Stimulated activated CD4-positive, alpha-beta T cell treated with anti-CD3 and anti-CD28 coated beads, Interleukin-15, amount 100 ng/mL, for 1 hour (primary cell): ENCODE data around the gene HIGD1C.
"Not testable (repeated sequence)": the region's sequence is repeated elsewhere in the genome, so short reads cannot be mapped to it uniquely, and the experiment has no call there.

ENCODE experiments used
- DNase-seq, 2 donors: peaks; one replicate each; pipeline ENCODE4 v3.0.0-alpha.2; 2020; ENCODE audit warnings: low read depth in 1 of 2, low spot score in 1 of 2

The HIGD1C gene

GRCh38 chr12:50933459-50934124 is 18.8 kb upstream of the HIGD1C start:
- no peak for DNase-seq

- DNase-seq: no peak
These were observed 17.9 kb upstream of the HIGD1C start for GRCh38 chr12:50934371-50934851.

GRCh38 chr12:50934981-50935807 is 17.1 kb upstream of the HIGD1C start:
- DNase-seq: no peak

GRCh38 chr12:50936821-50937530 is 15.4 kb upstream of the HIGD1C start:
- DNase-seq: no peak

- no peak for DNase-seq
These were observed 14.7 kb upstream of the HIGD1C start for GRCh38 chr12:50937653-50938052.

- no peak for DNase-seq
These were observed 4.3 kb upstream of the HIGD1C start for GRCh38 chr12:50947933-50948626.

- DNase-seq: no peak
These were observed 3.5 kb upstream of the HIGD1C start for GRCh38 chr12:50948798-50949197.

- no peak for DNase-seq
These were observed 2.5 kb upstream of the HIGD1C start for GRCh38 chr12:50949801-50950302.

- no peak for DNase-seq
These were observed 1.2 kb upstream of the HIGD1C start for GRCh38 chr12:50951112-50951511.

GRCh38 chr12:50953047-50953446 is 703 bp downstream of the HIGD1C start:
- DNase-seq: no peak

- not testable (repeated sequence) for DNase-seq
These were observed 2.4 kb downstream of the HIGD1C start for GRCh38 chr12:50954789-50955188.

- no peak for DNase-seq
These were observed 2.9 kb downstream of the HIGD1C start for GRCh38 chr12:50955288-50955687.

GRCh38 chr12:50955697-50956096 is 3.4 kb downstream of the HIGD1C start:
- no peak for DNase-seq

- DNase-seq: no peak
These were observed 7.8 kb downstream of the HIGD1C start for GRCh38 chr12:50960130-50960529.

GRCh38 chr12:50961708-50962107 is 9.4 kb downstream of the HIGD1C start:
- no peak for DNase-seq

GRCh38 chr12:50964432-50964831 is 12.1 kb downstream of the HIGD1C start:
- no peak for DNase-seq

GRCh38 chr12:50971946-50972345 is 19.6 kb downstream of the HIGD1C start:
- DNase-seq: no peak

GRCh38 chr12:50979369-50980052 is 27.2 kb downstream of the HIGD1C start:
- DNase-seq: no peak

- DNase-seq: no peak
These were observed 28.2 kb downstream of the HIGD1C start for GRCh38 chr12:50980545-50980944.
